Astrocyte (in vitro differentiated cells and primary cell): ENCODE data around the gene MDFIC.

Source experiments
- CTCF ChIP-seq: IDR thresholded peaks from 2 replicates; pipeline ENCODE4 v1.5.1; 2011; ENCODE audit warnings: low read depth, mild to moderate bottlenecking, inconsistent platforms, low read length, moderate library complexity; ENCODE audit not compliant: insufficient read depth
- EZH2 ChIP-seq: IDR thresholded peaks from 2 replicates; pipeline ENCODE4 v1.6.1; 2012; ENCODE audit warnings: mild to moderate bottlenecking, low read length, inconsistent platforms; ENCODE audit not compliant: insufficient read depth

GRCh38 chr7:115037128-115037802, 115.4 kb downstream of the MDFIC start:
- TF ChIP-seq CTCF = no peak
- TF ChIP-seq EZH2 = no peak
